HG03558 (cell line): ENCODE results near the gene CCDC157.
A peak's percentile ranks its signal among the peaks of the same experiment; 100 is the strongest.

Experiments
- ATAC-seq: cut with Tn5 transposase; IDR thresholded peaks from one replicate; pipeline ENCODE4 v1.9.1; 2021; ENCODE audit warnings: moderate number of reproducible peaks; ENCODE audit not compliant: unreplicated experiment; ENCODE audit errors: extremely low read depth

CCDC157 gene

DNA sequence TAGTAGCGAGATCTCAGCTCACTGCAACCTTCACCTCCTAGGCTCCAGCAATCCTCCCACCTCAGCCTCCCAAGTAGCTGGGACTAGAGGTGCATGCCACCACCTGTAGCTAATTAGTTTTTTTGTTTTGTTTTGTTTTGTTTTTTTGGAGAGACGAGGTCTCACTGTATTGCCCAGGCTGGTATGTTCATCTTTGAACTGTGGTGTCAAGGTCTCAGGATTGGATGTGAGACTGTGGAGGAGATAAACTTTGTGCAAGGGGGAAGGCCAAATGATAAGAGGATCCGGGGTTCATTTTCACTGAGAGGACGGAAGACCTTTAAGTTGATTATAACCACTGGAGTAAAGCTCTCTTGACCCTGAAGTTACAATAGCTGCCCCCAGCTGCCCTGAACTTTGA is 48.9 kb downstream of the CCDC157 start:
- no peak for ATAC-seq

DNA sequence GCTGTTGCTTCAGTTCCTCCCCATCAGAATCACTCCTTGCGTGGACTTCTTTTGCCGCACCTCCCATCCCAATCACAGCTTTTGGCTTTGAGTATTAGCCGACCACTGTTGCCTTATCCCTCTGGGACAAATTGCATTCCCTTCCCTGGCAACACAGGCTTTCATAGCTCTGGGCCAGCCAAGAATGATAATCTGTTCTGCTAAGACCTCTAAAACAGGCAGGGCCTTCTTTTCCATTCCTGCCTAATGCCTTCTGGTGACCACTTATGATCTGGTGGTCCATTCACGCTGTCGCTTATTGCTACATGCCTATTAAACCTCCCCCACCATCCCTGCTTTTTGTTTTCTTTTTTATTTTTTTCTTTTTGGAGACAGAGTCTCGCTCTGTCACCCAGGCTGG is 49.6 kb downstream of the CCDC157 start:
- ATAC-seq = no peak

DNA sequence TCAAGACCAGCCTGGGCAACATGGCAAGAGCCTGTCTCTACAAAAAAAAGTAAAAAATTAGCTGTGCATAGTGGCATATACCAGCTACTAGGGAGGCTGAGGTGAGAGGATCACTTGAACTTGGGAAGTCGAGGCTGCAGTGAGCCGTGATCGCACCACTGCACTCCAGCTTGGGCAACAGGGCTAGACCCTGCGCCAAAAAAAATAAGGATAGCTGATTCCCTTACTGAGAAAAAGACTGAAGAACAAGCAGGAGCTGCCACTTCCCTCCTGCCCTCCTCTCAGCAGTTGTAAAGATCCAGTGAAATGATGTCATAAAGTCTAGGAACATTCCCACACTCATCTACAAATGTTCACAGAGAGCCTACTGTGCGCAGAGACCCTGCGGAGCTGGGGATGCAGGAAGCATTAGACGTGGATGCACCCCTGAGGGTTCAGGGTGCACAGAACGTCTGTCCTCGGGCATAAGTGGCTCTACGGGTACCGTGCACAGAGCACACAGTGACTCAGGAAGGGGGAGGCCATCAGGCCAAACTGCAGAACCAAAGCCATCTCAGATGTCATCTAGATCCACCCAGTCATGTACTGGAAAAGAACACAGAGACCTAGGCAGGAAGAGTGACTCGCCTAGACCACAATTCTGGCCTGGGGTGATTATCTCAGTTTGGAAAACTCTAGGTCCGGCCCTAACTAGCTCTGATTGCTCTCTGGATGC is 51.7 kb downstream of the CCDC157 start:
- ATAC-seq = no peak

DNA sequence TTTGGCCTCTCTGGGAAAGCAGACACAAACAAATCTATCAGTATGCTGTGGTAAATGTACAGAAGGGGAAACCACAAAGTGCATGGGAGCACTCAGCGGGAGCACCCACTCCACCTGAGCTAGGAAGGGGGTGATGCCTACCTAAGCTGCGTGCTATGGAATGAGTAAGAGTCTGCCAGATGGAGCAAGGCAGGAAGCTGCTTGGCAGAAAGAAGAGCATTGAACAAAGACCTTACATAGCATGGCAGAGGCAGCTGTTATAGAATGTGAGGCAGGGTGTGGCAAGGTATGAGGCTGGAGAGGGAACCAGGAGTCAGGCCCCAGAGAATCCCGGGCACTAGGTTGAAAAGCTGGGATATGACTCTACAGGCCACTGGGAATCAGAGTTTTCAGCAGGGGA is 55.0 kb downstream of the CCDC157 start:
- ATAC-seq = no peak

DNA sequence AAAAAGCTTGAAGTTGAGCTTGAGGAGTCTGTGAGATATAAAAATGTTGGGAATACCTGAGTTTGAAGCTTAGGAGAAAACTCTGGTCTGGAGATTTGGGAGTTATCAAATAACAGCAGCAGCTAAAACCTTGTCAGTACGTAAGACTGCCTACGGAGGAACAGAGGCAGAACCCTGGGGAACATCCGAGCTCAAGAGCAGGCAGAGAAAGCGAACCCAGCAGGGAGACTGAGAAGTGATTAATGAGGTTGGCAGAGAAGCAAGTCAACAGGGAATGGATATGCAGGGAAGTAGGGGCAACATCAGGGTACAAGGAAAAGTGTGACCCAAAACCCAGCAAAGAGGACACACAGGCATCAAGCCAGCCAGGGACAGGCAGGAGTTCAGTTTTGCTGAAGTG is 56.2 kb downstream of the CCDC157 start:
- ATAC-seq = no peak

DNA sequence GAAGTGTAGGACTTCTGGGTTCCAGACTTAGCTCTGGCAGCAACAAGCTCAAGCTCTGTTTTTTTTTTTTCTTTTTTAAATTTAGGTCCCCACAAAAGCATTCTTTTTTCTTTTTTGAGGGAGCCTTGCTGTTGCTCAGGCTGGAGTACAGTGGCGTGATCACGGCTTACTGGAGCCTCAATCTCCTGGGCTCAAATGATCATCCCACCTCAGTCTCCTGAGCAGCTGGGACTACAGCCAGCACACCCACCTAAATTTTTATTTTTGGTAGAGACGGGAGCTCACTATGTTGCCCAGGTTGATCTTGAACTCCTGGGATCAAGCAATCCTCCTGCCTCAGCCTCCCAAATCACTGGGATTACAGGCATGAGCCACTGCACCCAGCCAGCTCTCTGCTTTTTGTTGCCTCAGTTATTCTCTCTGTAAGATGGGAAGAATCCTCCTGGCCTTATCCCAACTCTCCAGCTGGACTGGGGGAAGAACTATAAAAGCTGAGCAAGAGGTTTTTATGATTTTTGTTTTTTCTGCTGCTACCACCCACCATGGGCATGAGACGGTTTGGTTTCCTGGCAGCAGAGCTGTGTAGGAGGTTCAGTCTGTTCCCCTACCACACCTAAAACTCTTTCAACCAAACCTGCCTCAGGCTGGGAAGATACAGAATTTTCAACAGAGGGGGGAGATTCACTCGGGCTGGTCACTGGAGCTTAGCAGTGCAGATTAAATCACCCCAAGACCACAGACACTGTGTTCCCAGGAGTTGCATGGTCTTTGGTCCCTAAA is 57.1 kb downstream of the CCDC157 start:
- no peak for ATAC-seq

DNA sequence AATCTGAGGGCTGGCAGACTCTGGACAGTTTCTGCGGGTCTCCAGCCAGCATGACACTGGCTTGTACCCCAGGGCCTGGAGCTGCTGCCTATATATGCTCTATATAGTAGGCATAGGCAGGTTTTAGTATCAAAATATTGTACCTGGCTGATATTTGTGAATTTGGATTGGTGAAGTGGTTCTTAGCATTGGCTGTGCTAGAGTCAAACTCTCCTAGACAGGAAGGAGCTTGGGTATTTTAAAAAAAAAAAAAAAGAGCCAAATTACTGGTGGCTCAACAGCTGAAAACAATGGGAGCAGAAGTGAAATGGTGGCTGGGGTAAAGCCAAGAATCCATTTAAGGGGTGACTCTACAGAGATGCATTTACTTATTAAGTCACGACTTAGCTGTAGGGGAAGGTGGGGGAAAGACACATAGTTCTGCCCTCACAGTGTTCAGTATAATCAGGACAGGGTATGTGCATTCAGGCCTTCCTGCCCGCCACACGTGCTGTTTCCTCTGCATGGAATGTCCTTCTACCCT is 57.8 kb downstream of the CCDC157 start:
- ATAC-seq = no peak

DNA sequence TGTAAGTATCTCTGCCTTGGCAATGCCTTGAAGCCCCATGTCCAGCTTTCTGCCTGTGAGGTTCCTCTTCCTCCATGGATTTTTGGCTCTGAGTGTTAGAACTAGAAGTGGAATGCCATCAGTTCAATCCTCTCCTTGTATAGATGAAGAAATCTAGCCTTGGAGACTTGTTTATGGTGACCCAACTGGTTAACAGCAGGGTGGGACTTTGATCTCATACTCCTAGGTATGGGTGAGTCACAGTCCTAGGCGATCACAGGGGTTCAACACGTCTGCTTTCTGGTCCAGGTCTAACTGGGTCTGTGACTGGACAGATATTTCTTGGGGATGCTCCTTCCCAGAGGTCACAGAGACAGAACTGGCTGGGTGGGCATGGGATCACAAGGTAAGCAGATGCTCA is 59.6 kb downstream of the CCDC157 start:
- ATAC-seq = no peak

DNA sequence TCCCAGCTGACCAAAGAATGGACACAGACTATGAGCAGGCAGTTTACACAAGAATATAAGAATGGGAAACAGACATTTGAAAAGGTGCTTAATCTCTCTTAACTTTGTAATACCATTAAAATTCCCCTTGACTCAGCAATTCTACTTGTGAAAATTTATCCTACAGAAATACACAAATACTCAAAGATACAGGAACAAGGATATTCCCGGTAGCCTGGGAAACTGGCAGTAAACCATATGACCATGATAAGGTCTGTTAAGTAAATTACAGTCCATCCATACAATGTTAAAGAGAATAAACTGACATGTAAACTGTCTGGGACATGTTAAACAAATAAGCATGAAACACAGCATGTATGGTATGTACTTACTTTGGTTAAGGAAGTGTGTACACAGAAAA is 60.0 kb downstream of the CCDC157 start:
- no peak for ATAC-seq

DNA sequence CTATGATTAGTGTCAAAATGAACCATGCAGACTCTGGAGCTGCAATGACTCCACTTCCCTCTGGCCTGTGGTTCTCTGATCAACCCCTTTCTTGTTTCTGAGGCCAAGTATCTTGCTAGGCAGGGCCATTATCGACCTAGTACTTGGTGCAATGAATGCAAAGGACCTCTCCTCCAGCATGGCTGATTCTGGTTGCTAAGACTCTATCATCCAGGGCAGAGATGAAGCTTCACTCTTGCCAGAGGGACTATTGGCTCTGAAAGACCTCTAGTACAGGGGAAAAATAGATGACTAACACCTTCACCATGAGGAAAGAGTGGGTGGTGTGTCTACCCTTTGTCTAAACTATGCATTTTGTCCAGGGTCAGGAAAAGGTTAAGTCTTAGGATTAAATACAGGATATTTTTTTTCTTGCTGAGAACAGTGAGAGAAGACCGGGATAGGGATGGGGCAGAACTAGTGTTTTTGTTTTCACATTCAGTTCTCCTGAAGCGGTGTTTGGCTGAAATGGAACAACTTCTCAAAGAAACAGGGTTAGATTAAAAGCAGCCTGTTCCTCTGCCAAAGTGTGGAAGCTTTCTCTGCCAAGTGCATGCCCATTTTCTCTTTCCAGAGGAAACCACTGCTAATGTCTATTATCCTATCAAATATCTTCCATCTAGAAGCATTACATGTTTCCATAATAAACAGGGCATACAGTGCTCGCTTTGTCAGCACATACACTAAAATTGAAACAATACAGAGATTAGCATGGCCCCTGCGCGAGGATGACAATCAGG is 63.7 kb downstream of the CCDC157 start:
- no peak for ATAC-seq

DNA sequence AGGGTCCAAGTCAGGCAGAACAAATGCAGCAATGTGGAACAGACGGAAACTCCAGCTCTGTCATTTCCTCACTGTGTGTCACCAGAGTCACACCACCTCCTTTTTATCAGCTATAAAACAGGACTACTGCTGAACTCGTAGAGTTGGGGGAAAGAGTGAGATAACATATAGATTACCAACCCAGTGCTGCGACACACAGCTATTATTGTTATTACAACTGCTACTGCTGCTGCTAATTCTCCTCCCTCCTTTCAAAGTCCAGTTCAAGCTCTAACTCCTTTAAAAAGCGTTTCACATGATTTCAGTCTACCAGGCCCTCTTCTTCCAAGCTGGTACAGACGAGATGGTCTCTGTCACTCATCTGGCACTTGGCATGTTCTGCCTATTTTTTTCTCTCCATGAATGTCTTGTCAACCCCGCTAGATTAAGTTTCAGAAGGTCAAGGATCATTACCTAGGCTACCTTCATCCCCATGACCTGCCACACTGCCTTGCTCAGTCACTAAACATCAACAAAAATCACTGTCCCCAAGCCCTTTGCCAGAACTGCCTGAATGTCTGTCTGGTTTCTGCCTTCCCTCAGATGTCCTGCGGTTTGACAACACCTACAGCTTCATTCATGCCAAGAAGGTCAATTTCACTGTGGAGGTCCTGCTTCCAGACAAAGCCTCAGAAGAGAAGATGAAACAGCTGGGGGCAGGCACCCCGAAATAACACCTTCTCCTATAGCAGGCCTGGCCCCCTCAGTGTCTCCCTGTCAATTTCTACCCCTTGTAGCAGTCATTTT is 65.1 kb downstream of the CCDC157 start:
- ATAC-seq = no peak

DNA sequence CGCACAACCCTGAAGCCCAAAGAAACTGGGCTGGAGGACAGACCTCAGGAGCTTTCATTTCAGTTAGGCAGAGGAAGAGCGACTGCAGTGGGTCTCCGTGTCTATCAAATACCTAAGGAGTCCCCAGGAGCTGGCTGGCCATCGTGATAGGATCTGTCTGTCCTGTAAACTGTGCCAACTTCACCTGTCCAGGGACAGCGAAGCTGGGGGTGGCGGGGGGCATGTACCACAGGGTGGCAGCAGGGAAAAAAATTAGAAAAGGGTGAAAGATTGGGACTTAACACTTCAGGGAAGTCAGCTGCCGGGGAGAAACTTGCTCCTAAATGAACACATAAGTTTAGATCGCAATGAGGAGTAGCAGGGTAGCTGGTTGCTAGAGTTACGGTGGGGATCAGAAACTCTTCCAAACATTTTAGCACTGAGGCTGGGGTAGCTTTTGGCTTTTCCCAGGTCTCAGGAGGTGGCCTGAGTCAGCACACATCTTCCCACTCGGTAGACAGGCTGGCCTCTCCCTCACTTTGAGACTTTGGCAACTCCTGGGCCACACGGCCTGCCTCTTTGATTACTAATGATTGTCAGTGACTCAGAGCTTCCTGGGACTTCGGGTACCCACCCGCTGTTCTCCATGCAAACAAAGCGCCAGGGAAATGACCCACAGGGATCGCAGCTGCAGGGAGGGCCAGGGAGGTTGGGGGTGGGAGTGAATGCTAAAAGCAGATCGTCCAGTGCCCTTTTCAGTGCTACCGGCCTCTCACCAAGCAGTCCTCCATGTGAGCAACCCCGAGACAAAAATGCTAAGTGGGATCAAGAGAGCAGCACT is 65.9 kb downstream of the CCDC157 start:
- no peak for ATAC-seq

DNA sequence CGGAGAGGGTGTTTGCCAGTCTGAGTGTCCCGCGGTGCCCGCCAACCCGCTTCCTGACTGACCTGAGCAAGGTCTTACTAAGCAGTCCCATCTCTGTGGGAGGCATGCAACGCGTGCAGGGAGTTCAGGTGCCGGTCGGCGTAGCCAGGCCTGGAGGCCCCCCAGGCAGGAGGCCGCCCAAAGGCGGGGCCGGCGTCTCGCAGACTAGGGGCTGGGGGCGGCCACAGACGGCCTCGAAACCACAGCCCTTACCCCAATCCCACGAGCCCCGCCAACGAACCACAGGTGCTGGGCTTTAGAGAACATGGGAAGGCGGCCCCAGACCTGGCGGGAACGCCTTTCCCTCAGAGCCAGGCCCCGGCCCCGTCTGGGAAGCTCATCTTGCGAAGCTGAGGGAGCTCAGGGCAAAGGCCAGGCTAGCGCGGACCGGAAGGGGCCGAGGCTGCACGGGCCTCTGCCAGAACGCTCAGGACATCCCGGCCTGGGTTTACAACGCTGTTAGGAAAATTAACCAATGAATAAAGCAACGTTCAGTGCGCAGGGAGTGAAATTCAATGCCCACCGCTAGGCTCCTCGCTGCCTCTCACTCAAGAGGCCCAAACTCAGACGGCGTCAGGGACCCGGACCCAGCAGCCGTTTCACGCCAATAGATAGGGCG is 66.6 kb downstream of the CCDC157 start:
- no peak for ATAC-seq

DNA sequence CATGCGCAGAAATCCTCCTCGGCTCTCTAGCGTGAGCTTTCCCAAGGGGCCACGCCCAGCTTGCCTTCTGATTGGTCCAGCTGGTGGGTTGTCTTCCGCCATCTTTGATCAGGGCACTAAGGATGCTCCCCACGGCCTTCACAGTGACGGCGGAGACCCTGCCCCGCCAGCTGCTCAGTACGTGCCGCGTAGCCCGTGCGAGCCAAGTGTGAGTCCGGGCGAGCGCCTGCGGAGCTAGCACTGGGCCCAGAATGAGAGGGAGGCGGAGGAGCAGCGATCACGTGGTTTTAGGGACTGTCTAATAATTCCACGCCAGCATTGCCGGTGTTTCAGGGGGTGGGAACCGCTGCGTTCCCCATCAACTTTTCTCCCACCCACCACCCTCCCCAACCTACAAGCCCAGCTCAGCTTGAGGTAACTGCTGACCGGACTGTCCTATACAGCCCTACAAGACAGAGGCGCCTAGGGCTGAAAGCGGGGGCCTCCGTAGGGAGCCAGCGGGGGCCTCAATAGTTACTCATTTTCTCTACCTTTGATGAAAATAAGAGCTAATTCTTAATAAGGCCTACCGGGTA is 67.2 kb downstream of the CCDC157 start:
- ATAC-seq = peak; percentile 61

DNA sequence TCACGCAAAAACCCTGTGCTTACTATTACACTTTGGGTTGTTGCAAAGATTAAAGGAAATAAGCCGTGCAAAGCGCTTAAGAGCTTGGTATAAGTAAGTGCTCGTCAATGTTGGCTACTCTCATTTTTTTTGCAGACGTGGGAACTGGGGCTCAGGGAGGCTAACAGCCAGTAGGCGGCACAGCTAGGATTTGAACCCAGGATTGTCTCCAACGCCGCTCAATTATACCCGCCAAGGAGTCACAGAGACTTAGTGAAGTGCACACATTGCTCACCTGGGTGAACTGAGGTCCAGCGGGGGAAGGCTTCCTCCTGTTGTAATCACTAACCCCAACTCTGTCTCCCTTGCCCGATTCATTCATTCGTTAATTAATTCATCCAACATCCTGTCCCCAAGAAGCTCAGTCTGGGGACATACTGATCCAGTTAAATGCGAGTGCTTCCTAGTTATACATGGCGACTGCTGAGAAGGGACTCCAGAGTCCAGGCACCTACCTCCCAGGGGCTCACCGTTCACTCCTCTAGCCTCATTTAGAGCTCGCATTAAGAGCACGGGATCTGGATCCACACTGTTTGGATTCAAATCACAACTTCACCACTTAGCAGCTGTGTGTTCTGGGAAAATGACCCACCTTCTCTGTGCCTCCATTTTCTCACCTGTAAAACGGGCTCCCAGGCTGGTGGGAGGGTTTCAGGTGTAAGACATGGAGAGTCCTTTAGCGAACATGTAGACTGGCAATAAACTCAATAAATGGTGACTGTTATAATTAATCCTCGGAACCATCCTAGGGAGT is 67.9 kb downstream of the CCDC157 start:
- no peak for ATAC-seq

DNA sequence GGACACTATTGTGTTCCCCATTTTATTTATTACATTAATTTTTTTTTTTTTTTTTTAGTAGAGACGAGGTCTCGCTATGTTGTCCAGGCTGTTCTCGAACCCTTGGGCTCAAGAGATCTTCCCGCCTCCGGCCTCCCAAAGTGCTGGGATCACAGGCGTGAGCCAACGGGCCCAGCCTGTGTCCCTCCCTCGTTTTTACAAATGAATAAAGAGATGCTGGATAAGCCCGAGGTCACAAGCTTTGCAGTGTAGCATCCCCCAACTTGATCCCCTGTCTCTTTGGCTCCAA is 68.5 kb downstream of the CCDC157 start:
- ATAC-seq = no peak

DNA sequence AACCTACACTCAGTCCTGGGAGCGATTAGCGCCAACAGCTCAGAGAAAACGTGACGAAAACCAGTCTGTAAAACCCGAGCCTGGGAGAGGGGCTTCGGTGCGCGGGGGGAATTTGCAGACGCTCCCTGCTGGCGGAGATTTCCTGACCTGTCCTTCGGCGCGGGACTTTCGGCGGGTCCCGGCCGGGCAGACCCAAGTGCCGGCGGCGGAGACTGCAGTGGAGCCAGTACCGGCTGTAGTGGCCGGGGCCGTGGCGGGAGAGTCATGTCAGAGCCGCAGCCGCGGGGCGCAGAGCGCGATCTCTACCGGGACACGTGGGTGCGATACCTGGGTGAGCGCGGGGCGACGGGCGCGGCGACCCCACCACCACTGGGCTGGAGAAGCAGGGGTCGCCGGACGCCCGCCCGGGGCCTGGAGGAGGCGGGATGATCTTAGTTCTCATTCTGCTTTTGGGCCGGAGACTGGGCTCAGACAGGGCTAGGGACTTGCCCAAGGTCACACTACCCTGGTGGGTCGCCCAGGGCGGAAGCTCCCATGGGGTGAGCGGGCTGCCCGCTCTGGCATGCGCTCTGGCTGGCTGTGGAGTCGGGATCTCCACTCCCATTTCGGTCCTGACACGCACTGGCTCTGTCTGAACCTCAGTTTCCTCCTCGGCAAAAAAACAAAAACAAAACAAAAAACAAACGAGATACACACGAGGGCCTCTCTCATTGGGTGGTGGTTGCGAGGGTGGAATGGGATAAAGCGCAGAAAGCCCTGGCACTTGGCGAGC is 69.0 kb downstream of the CCDC157 start, which contains the start of gene MTFP1:
Gene MTFP1, plus strand, starts transcription at position 153 of the 772 bp plus-strand sequence. Its CDS starts 112 bp downstream, at position 265.
- ATAC-seq = no peak
